ENCODE measurements around the gene POLDIP3.
A peak's percentile ranks its signal among the peaks of the same experiment; 100 is the strongest.
"Not testable (repeated sequence)": the region's sequence is repeated elsewhere in the genome, so short reads cannot be mapped to it uniquely, and the experiment has no call there.

The POLDIP3 gene

GRCh38 chr22:42619261-42620063 lies 4.8 kb upstream of the POLDIP3 start:
- no peak for DNase-seq (ENCODE audit: low read depth)

GRCh38 chr22:42617155-42617983 lies 2.7 kb upstream of the POLDIP3 start:
- DNase-seq (ENCODE audit: low read depth) = no peak

- DNase-seq (ENCODE audit: low read depth) = not testable (repeated sequence)
Observed at GRCh38 chr22:42615860-42616175, 1.1 kb upstream of the POLDIP3 start.

- DNase-seq (ENCODE audit: low read depth) = peak; percentile 71
Observed at GRCh38 chr22:42615092-42615859, 593 bp upstream of the POLDIP3 start.

- no peak for DNase-seq (ENCODE audit: low read depth)
Observed at GRCh38 chr22:42613872-42614301, 796 bp downstream of the POLDIP3 start.

- DNase-seq (ENCODE audit: low read depth) = no peak
Observed at GRCh38 chr22:42612336-42612735, 2.3 kb downstream of the POLDIP3 start.

GRCh38 chr22:42611051-42611450 lies 3.6 kb downstream of the POLDIP3 start:
- no peak for DNase-seq (ENCODE audit: low read depth)

- DNase-seq (ENCODE audit: low read depth) = no peak
Observed at GRCh38 chr22:42610186-42610585, 4.5 kb downstream of the POLDIP3 start.

- DNase-seq (ENCODE audit: low read depth) = no peak
Observed at GRCh38 chr22:42608823-42609361, 5.8 kb downstream of the POLDIP3 start.

- DNase-seq (ENCODE audit: low read depth) = no peak
Observed at GRCh38 chr22:42608136-42608822, 6.4 kb downstream of the POLDIP3 start.

- not testable (repeated sequence) for DNase-seq (ENCODE audit: low read depth)
Observed at GRCh38 chr22:42607641-42608040, 7.0 kb downstream of the POLDIP3 start.

GRCh38 chr22:42604403-42604802 lies 10.3 kb downstream of the POLDIP3 start:
- no peak for DNase-seq (ENCODE audit: low read depth)

- DNase-seq (ENCODE audit: low read depth) = no peak
Observed at GRCh38 chr22:42603427-42603826, 11.3 kb downstream of the POLDIP3 start.

- no peak for DNase-seq (ENCODE audit: low read depth)
Observed at GRCh38 chr22:42602470-42602869, 12.2 kb downstream of the POLDIP3 start.

- no peak for DNase-seq (ENCODE audit: low read depth)
Observed at GRCh38 chr22:42601879-42602465, 12.7 kb downstream of the POLDIP3 start.

- DNase-seq (ENCODE audit: low read depth) = no peak
Observed at GRCh38 chr22:42596863-42597530, 17.7 kb downstream of the POLDIP3 start.

GRCh38 chr22:42596336-42596735 lies 18.3 kb downstream of the POLDIP3 start:
- no peak for DNase-seq (ENCODE audit: low read depth)

- DNase-seq (ENCODE audit: low read depth) = no peak
Observed at GRCh38 chr22:42595434-42595833, 19.2 kb downstream of the POLDIP3 start.

GRCh38 chr22:42591987-42592386 lies 22.7 kb downstream of the POLDIP3 start:
- no peak for DNase-seq (ENCODE audit: low read depth)

- DNase-seq (ENCODE audit: low read depth) = no peak
Observed at GRCh38 chr22:42587588-42588175, 27.0 kb downstream of the POLDIP3 start.
